ENCODE measurements around the gene DISC1.

DNA sequence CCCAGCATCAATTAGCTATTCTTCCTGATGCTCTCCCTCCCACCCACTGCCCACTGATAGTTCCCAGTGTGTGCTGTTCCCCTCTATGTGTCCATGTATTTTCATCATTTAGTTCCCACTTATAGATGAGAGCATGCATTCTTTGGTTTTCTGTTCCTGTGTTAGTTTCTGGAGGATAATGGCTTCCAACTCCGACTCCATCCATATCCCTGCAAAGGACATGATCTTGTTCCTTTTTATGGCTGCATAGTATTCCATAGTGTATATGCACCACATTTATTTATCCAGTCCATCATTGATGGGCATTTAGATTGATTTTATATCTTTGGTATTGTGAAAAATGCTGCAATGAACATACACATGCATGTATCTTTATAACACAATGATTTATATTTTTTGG, 30.2 kb downstream of the DISC1 start:
- TF ChIP-seq MYNN (CRISPR knock-in tag; IDR thresholded peaks at IDR 0.05; ENCODE audit: low read depth) (no peak), SNAPC5 (CRISPR knock-in tag; IDR thresholded peaks at IDR 0.05; ENCODE audit: borderline replicate concordance) (no peak), HMGXB3 (CRISPR knock-in tag; IDR thresholded peaks at IDR 0.05; ENCODE audit: borderline replicate concordance) (no peak), MXI1 (IDR thresholded peaks at IDR 0.05; ENCODE audit: borderline replicate concordance, low read depth, low read length) (no peak), EP300 (IDR thresholded peaks at IDR 0.05; ENCODE audit: low read depth in 2 of 2, low read length in 2 of 2) (no peak), EP300 (CRISPR knock-in tag; IDR thresholded peaks at IDR 0.05; ENCODE audit: borderline replicate concordance) (no peak), MAF1 (CRISPR knock-in tag; IDR thresholded peaks at IDR 0.05; ENCODE audit: borderline replicate concordance) (no peak), PREB (CRISPR knock-in tag; IDR thresholded peaks at IDR 0.05) (no peak)
